DOHH2 (cell line): ENCODE results near the gene SCAMP1.

ENCODE experiments used
- H3F3A ChIP-seq: fragments of 200-600 bp; sonication (generic), shearing (Covaris generic); 2 replicates; pipeline ENCODE4 v1.6.0; 2016; ENCODE audit warnings: antibody characterized with exemption, mild to moderate bottlenecking; ENCODE audit not compliant: control insufficient read depth, insufficient read depth
- H3K27ac ChIP-seq: fragments of 200-600 bp; sonication (generic); 2 replicates; pipeline ENCODE4 v1.5.1; 2014; ENCODE audit warnings: low read depth, mild to moderate bottlenecking, low read length, moderate library complexity
- H3K27me3 ChIP-seq: fragments of 200-600 bp; sonication (generic); 2 replicates; pipeline ENCODE4 v1.6.1; 2014; ENCODE audit warnings: mild to moderate bottlenecking, low read length, mixed read lengths; ENCODE audit not compliant: control insufficient read depth
- H3K36me3 ChIP-seq: fragments of 200-600 bp; sonication (generic); 2 replicates; pipeline ENCODE4 v1.6.1; 2014; ENCODE audit warnings: mild to moderate bottlenecking, low read length, moderate library complexity, mixed read lengths; ENCODE audit not compliant: control insufficient read depth
- H3K4me1 ChIP-seq: fragments of 200-600 bp; sonication (generic); 2 replicates; pipeline ENCODE4 v1.6.1; 2014; ENCODE audit warnings: mild to moderate bottlenecking, low read length, mixed read lengths; ENCODE audit not compliant: control insufficient read depth
- H3K4me2 ChIP-seq: fragments of 200-600 bp; sonication (generic); 2 replicates; pipeline ENCODE4 v1.6.0; 2014; ENCODE audit warnings: mild to moderate bottlenecking, low read length, moderate library complexity
- H3K4me3 ChIP-seq: fragments of 200-600 bp; sonication (generic); 2 replicates; pipeline ENCODE4 v1.5.1; 2014; ENCODE audit warnings: mild to moderate bottlenecking, low read length, mixed read lengths
- H3K79me2 ChIP-seq: fragments of 200-600 bp; sonication (generic); 2 replicates; pipeline ENCODE4 v1.6.1; 2014; ENCODE audit warnings: mild to moderate bottlenecking, low read length, mixed read lengths; ENCODE audit not compliant: control insufficient read depth
- H3K9me2 ChIP-seq: fragments of 200-600 bp; sonication (generic); replicated peaks from 2 replicates; pipeline ENCODE4 v1.6.1; 2014; ENCODE audit warnings: mild to moderate bottlenecking, low read length, mixed read lengths; ENCODE audit not compliant: control insufficient read depth
- H3K9me3 ChIP-seq: fragments of 200-600 bp; sonication (generic); 2 replicates; pipeline ENCODE4 v1.6.1; 2014; ENCODE audit warnings: antibody characterized with exemption, low read length, mixed read lengths; ENCODE audit not compliant: control insufficient read depth, insufficient read depth
- H4K20me1 ChIP-seq: fragments of 200-600 bp; sonication (generic); 2 replicates; pipeline ENCODE4 v1.6.0; 2014; ENCODE audit warnings: low read depth, mild to moderate bottlenecking, antibody characterized with exemption, low read length, moderate library complexity; ENCODE audit not compliant: control insufficient read depth, insufficient read depth
- CTCF ChIP-seq: fragments of 200-600 bp; sonication (generic); IDR thresholded peaks from one replicate; pipeline ENCODE4 v1.5.1; 2014; ENCODE audit warnings: antibody characterized with exemption, mild to moderate bottlenecking, low read depth, low read length; ENCODE audit not compliant: poor library complexity, severe bottlenecking
- EZH2phosphoT487 ChIP-seq: fragments of 200-600 bp; sonication (generic); IDR thresholded peaks from 2 replicates; pipeline ENCODE4 v1.6.1; 2017; ENCODE audit warnings: borderline replicate concordance, mild to moderate bottlenecking, antibody characterized with exemption, low read length, moderate library complexity, mixed read lengths

SCAMP1 gene

GRCh38 chr5:78508186-78508765 lies 147.9 kb downstream of the SCAMP1 start:
- Histone ChIP-seq H3K4me2 (no peak overlapping the region), H3K4me3 (no peak overlapping the region), H4K20me1 (no peaks in the 10 kb centered on the region), H3K9me3 (no peaks in the 10 kb centered on the region), H3F3A (no peaks in the 10 kb centered on the region), H3K4me1 (peaks cover 13% of the 10 kb centered on the region), H3K27me3 (peaks cover 32% of the 10 kb centered on the region), H3K9me2 (no peaks in the 10 kb centered on the region), H3K79me2 (no peaks in the 10 kb centered on the region), H3K36me3 (no peaks in the 10 kb centered on the region), H3K27ac (no peak overlapping the region)
- TF ChIP-seq CTCF (no peak), EZH2phosphoT487 (no peak)

GRCh38 chr5:78509145-78509865 lies 148.9 kb downstream of the SCAMP1 start:
- Histone ChIP-seq H3K79me2 (no peaks in the 10 kb centered on the region), H3K4me1 (peaks cover 13% of the 10 kb centered on the region), H3K27me3 (peaks cover 32% of the 10 kb centered on the region), H3K9me2 (no peaks in the 10 kb centered on the region), H3F3A (no peaks in the 10 kb centered on the region), H3K4me2 (peak overlapping the region; percentile 63), H4K20me1 (no peaks in the 10 kb centered on the region), H3K9me3 (no peaks in the 10 kb centered on the region), H3K36me3 (no peaks in the 10 kb centered on the region), H3K27ac (no peak overlapping the region), H3K4me3 (peak overlapping the region; percentile 62)
- TF ChIP-seq EZH2phosphoT487: no peak
- TF ChIP-seq CTCF: no peak

GRCh38 chr5:78509884-78510769 lies 149.7 kb downstream of the SCAMP1 start:
- no peaks in the 10 kb centered on the region for H3K9me3 ChIP-seq
- H3K27ac ChIP-seq: no peak overlapping the region
- H3K4me2 ChIP-seq: peak overlapping the region; percentile 63
- H3K4me1 ChIP-seq: peaks cover 13% of the 10 kb centered on the region
- H4K20me1 ChIP-seq: no peaks in the 10 kb centered on the region
- H3F3A ChIP-seq: no peaks in the 10 kb centered on the region
- peaks cover 32% of the 10 kb centered on the region for H3K27me3 ChIP-seq
- TF ChIP-seq CTCF (no peak), EZH2phosphoT487 (no peak; the same call in 1 of the 2 replicates)
- H3K9me2 ChIP-seq: no peaks in the 10 kb centered on the region
- no peaks in the 10 kb centered on the region for H3K79me2 ChIP-seq
- H3K4me3 ChIP-seq: peak overlapping the region; percentile 62
- no peaks in the 10 kb centered on the region for H3K36me3 ChIP-seq
